HG02884 (cell line): ENCODE data around the gene FEM1B.

Experiments used
- ATAC-seq: cut with Tn5 transposase; IDR thresholded peaks from one replicate; pipeline ENCODE4 v1.9.1; 2021; ENCODE audit warnings: mild to moderate bottlenecking, moderate library complexity; ENCODE audit not compliant: unreplicated experiment

Gene FEM1B

DNA sequence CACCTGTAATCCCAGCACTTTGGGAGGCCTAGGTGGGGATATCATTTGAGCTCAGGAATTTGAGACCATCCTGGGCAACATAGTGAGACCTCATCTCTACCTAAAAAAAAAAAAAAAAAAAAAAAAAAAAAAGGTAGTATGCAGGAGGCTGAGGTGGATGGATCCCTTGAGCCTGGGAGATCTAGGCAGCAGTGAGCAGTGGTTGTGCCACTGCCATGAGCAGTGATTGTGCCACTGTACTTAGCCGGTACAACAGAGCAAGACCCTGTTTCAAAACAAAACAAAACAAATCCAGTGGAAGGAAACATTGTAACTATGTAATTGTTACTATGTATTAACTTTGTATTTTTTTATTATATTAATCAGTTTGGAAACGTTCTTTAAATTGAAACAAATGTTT lies 5.9 kb downstream of the FEM1B start:
- no peak for ATAC-seq

DNA sequence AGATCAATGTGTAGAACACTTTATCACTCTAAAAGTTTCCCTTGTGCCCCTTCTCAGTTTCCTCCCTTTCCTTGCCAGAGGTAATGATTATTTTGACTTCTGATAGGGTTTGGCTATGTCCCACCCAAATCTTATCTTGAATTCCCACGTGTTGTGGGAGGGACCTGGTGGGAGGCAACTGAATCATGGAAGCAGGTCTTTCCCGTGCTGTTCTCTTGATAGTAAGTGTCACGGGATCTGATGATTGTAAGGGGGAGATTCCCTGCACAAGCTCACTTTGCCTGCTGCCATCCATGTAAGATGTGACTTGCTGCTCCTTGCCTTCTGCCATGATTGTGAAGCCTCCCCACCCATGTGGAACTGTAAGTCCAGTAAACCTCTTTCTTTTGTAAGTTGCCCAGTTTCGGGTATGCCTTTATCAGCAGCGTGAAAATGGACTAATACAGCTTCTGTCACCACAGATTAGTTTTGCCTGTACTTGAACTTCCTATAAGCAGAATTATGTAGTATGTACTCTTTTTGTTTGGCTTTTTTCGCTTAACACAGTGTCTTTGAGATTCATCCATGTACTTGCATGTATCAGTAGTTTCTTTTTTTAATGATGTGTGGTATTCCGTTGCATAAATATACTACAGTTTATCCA lies 7.2 kb downstream of the FEM1B start:
- no peak for ATAC-seq

DNA sequence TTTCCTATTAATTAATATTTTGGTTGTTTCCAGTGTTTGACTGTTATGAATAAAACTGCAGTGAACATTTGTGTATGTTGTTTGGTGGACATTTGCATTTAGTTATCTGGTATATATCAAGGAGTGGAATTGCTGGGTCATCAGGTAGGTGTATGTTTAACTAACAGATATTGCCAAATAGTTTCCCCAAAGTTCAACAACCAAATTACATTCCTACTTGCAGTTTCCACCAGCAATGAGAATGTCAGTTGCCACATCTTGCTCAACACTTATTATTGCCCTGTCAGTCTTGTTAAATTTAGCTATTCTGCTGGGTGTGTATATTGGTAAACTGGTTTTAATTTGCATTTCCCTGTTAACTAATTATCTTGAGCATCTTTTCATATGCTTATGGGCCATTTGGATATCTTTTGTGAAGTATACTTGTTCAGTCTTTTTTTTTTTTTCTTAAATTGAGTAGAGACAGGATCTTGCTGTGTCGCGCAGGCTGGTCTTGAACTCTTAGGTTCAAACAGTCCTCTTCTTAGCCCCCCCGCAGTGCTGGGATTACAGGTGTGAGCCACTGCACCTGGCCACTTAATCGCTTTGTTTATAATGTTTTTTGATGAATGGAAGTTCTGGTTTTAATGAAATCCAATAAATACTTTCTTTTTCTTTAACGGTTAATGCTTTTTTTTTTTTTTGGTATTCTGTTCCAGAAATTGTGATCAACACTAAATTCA lies 7.9 kb downstream of the FEM1B start:
- ATAC-seq = no peak

DNA sequence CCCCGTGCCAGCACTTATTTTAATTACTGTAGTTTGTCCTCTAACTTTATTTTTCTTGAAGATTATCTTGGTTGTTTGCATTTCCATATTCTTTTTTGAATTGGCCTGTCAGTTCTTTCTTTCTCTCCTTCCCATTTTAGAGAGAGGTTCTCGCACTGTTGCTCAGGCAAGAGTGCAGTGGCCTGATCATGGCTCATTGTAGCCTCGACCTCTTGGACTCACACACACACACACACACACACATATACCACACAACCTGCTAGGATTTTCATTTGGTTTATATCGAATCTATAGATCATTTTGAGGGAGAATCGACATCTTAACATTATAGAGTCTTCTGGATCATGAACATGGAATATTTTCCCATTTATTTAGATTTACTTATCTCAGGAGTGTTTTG lies 8.7 kb downstream of the FEM1B start:
- no peak for ATAC-seq

DNA sequence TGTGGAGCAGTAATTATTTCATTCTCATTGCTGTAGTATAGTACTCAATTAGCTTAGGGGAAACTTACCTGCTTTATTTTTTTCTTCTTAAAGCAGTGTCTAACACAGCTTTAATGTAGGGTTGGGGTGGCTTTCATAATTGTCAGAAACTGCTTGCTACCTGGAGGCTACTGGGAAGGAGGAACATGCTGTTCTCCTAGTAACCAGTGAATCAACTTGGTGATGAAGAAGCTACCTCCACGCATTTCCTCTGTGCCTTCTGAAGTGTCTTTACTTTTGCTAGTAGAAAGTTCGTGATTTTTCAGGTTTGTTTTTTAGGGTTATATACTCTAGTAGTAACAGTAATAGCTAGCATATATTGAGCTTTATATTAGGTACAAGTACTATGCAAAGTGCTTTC lies 11.5 kb downstream of the FEM1B start:
- ATAC-seq = no peak

DNA sequence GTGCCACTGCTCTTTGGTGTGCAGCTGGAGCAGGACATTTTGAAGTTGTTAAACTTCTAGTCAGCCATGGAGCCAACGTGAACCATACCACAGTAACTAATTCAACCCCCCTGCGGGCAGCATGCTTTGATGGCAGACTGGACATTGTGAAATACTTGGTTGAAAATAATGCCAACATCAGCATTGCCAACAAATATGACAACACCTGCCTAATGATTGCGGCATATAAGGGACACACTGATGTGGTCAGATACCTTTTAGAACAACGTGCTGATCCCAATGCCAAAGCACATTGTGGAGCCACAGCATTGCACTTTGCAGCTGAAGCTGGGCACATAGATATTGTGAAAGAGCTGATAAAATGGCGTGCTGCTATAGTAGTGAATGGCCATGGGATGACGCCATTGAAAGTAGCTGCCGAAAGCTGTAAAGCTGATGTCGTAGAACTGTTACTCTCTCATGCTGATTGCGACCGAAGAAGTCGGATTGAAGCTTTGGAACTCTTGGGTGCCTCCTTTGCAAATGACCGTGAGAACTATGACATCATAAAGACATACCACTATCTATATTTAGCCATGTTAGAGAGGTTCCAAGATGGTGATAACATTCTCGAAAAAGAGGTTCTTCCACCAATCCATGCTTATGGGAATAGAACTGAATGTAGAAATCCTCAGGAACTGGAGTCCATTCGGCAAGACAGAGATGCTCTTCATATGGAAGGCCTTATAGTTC lies 12.2 kb downstream of the FEM1B start:
- ATAC-seq = no peak

DNA sequence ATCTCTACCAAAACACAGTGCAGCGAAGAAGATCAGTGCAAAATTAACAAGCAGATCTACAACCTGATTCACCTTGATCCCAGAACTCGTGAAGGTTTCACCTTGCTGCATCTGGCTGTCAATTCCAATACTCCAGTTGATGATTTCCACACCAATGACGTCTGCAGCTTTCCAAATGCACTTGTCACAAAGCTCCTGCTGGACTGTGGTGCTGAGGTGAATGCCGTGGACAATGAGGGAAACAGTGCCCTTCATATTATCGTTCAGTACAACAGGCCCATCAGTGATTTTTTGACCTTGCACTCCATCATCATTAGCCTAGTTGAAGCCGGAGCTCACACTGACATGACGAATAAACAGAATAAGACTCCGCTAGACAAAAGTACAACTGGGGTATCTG lies 13.2 kb downstream of the FEM1B start:
- ATAC-seq = no peak

DNA sequence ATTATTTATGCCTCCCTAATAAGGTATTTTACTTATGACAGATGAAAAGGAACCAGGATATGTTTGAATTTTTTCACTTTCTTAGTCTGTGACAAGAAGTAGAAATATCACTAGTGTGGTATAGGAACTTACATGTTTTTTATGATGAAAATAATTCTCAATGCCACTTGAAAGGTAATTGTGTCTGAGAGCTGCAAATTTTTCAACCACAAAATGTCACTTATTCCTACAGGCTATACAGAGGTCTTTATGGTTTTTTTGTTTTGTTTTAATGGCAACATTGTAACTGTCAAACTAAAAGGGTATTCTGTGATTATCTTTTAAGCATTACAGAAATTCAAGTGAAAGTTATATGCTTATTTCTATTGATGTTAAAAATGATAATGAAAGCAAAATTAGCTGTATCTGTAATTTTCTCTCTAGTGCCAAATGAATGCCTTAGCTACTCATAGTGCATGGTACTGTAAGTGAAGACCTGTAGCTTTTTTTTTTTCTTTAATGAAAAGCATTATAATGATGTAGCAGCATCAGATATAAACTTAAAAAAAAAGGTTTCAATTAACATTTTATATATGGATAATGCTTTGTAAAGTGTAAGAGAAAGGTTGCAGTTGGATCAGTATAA lies 14.7 kb downstream of the FEM1B start:
- ATAC-seq = no peak

DNA sequence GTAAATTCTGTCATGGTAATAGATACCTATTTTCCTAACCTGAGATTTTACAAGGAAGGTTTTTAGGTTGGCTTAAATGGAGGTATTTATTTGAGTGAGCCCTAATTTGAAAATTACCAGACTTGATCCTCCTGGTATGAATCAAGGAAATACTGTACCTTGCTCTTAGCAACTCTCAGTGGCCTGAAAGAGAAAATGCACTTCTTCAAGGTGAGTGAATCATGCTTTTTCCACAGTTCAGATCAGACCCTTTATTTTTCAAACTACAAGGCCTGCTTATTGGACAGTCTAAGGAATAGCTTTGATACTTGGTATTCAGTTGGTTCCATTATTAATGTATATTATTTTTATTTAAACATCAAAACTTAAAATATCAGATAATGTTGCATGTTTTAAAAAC lies 15.4 kb downstream of the FEM1B start:
- ATAC-seq = no peak

DNA sequence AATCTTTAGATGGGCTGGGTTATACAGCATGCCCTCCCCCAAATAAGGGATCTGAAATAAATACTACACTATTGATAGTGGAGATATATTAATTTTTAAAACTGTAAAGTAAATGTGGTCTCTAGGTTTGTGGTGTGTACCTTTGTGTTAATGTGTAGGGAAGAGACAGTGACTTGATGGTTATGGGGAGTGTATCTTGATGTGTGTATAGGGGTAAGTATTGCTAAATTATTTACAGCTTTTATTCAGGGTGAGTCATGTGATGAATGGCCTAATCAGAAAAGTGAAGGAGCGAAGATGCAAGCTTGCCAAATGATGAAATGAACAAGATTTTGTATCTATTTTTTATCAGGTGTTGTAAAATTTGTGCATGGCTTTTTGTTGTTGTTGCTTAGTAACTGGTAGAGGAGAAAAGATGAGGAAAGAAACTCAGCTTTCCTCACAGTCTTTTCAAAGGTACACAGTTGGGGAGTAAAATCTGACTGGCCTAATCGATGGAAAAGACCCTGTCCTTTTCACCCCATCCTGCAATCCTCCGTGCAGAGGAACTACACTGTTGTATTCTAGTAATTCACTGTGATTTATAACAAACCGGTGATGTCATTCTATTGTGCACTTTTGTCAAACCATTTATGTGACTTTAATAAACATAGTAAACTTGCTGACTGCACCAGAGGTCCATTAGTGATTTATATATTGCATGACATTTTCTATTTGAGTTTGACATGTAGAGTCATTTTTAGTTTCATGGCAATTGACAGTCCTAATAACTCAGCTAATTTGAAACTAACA lies 17.7 kb downstream of the FEM1B start:
- no peak for ATAC-seq

DNA sequence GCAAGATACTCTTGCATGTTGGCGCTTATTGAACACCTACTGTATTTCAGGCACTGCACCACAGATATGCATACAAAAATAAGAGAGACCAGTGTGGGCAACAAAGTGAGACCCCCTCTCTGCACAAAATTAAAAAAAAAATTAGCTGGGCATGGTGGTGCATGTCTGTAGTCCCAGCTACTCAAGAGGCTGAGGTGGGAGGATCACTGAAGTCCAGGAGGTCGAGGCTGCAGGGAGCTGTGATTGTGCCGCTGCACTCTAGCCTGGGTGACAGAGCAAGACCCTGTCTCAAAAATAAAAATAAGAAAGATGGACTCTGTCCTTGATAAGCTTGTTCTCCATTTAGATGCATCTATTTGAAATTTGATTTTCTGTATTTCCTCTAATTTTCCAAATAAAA lies 20.8 kb downstream of the FEM1B start:
- no peak for ATAC-seq

DNA sequence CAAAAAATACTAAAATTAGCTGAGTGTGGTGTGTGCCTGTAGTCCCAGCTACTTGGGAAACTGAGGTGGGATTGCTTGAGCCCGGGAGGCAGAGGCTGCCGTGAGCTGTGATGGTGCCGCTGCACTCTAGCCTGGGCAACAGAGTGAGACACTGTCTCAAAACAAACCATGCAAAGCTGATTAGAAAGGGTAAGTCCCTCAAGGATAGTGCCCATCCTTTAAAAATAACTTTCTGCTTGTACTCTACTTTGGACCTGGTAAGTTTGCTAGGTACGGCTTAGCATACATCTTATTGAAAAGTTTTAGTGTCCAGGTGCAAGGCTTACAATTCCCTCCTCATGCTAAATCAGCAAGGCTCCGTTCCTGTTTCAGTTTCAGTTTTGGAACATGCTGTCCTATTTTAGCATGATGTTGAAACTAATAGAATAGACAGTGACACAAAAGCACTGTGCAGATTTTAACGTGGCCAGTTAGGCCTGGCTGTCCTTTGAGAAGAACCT lies 21.4 kb downstream of the FEM1B start:
- ATAC-seq = peak; percentile 81

DNA sequence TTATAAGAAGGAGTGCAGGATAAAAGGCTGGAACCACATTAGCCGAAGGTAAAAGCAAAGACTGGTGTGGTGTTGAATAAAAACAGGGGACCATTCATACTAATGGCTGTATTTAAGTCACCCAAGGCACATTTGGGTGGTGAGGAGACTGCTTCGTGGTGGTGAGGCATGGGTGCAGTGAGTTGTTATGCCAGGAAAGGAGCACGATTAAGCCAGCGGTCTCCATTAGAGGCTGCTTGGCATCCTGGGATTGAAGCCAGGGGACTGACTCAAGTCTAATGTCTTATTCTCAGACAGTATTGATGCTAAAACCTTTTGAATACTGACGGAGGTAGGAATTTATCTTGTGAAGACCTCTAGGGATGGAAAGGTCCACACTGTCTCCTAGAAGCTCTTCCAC lies 21.9 kb downstream of the FEM1B start:
- no peak for ATAC-seq

DNA sequence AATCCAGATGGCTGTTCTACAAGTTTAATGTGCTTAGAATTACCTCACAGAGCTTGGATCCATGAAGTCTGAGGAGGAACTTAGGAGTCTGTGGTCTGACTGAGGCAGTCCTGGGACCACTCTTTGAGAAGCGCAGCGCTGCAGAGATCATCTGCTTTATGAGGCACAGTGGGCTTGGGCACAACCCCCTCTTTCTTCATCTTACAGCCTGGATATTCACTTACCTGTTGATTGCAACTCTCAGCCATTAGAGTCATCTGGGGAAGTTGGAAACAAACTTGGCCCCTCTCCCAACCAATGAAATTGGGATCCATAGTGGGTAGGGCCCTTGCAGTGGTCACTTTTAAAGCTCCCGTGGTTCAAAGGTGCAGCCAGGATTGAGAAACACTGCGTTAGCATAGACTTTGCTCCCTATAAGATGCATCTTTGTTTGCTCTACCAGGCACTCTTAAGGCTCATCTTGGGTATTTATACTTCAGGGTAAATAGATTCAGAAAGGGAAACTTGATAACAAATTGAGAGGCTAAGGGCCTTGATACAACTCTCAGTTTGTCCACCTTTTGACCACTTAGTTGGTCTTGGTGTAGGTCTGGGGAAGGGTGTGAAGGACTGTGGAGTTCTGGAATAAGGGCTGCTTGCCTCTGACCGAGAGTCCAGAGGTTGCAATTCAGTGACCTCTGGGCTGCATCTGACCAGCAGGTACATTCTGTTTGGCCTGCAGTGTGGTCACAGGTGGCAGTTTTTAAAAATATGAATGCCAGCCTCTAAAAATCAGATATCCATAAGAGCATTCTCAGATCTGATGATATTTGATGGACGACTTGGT lies 22.8 kb downstream of the FEM1B start:
- no peak for ATAC-seq

DNA sequence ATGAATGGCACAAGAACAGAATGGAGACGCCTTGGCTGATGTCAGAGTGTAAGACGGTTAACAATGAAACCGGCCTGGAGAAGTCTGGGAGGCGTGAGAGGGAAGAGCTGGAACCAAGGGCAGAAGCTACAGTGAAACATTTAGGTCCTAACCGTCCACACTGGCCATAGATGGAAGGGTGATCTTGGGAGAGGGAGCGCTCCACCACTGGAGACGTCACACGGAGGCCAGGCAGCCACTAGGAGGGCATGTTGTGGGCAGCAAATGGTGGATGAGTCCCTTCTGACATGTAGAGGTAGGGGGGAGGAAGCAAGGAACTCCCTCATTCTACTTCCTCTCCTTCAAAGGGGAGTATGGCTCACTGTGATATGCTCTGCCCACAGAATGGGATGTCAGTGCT lies 23.8 kb downstream of the FEM1B start:
- ATAC-seq = no peak

DNA sequence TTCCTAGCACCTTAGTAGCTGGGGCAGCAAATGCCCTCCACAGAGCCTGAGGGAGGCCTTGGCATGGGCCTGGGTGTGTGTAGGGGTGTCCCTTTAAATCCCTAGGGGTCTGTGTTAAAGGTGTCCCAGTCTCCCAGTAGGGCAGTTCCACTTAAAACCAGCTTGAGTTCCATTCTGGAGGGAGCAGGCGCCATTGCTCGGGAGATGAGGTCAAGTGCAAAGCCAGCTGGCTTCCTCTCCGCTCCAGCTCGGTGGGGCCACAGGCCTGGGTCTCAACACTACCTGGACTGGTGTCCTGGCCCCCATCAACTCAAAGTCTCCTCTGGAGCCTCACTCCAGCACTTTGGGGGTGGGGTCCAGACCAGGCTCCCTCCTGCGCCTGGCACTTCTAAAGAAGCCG lies 25.2 kb downstream of the FEM1B start:
- ATAC-seq = no peak

DNA sequence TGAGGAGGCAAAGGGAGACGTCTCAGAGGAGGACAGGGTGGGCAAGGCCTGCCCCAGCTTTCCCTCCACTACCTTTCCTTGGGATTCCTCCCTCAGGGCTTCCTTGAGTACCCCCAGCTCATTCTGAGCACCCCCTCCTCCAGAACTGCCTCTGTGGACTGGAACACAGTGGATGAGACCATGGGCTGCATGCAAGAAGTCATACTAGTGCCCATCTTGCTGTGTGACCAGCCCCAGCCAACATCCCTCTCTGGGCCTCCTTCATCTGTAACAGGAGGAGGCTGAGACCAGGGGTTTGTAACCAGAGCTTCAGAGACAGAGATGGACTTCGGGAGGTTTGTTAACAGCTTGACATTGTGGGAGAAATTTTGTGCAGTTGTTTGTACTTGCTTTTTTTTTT lies 25.6 kb downstream of the FEM1B start:
- ATAC-seq = no peak

DNA sequence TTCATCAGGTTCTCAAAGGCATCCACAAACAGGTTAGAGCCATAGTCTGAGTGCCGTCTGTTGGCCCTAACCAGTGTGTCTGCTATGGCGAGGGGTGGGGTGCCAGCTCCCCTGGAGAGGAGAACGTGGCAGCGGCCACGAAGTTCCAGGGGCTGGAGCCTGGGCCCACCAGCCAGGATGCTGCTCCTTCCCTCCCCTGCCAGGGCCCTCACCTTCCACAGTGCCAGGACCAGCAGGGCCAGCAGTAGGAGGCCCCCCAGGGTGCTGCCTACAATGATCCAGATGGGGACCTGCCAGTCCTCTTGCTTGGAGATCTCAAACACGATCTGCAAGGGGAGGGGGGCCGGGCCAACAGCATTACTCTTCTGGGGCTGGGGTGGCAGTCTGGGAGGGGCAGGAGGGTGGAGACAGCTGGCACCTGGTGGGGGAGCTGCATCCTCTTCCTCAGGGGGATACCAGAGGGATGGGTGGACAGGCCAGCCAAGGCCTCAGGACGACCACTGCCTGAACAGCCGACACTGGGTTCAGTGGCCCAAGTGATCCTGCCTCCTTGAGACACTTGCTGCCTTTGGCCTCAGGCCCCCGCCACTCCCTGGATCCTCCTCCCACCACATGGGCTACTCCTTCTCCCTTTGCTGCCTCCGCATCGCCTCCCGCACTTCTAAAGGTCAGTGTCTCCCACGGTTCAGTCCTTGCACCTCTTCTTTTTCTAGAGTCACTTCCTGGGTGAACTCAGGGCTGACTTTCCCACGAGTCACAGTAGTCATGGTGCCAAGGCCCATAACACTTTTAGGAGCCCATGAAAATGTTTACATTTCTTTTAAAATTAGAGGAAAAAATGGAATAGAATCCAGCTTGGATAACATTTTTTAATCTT lies 26.3 kb downstream of the FEM1B start:
- no peak for ATAC-seq
